ENCODE results near the gene DNAJC18.

- TF ChIP-seq CTCF (IDR thresholded peaks at IDR 0.05; ENCODE audit: borderline replicate concordance, extremely low read depth, low read length, poor library complexity, severe bottlenecking) (no peak), EZH2 (IDR thresholded peaks at IDR 0.05; ENCODE audit: borderline replicate concordance, low read depth, low read length, severe bottlenecking) (no peak)
Observed at GRCh38 chr5:139472386-139473030, 33.2 kb upstream of the DNAJC18 start.
